Neural cell (in vitro differentiated cells): ENCODE measurements around the gene CST4.
"Not testable (repeated sequence)": the region's sequence is repeated elsewhere in the genome, so short reads cannot be mapped to it uniquely, and the experiment has no call there.

Experiments
- CTCF ChIP-seq: fragments of 450-650 bp; IDR thresholded peaks from 2 replicates; pipeline ENCODE4 v1.5.1; 2014; ENCODE audit warnings: antibody characterized with exemption, mild to moderate bottlenecking, moderate library complexity; ENCODE audit not compliant: poor library complexity, severe bottlenecking
- EP300 ChIP-seq: fragments of 450-650 bp; conservative IDR thresholded peaks from 2 replicates; pipeline ENCODE4 v1.6.1; 2014; ENCODE audit warnings: antibody characterized with exemption, mild to moderate bottlenecking, moderate library complexity; ENCODE audit not compliant: poor library complexity, severe bottlenecking
- EZH2 ChIP-seq: fragments of 200-600, 300-800 bp; shearing (Covaris generic), sonication (generic); IDR thresholded peaks from 2 replicates; pipeline ENCODE4 v1.6.1; 2014; ENCODE audit warnings: antibody characterized with exemption, low read length, borderline replicate concordance, mild to moderate bottlenecking; ENCODE audit not compliant: insufficient read depth, poor library complexity, severe bottlenecking
- TF ChIP-seq, protein P1 (sequence below): IDR thresholded peaks from 2 replicates; pipeline ENCODE4 v1.6.1; 2012; ENCODE audit warnings: borderline replicate concordance

GRCh38 chr20:23734949-23735348, 46.1 kb upstream of the CST4 start:
- not testable (repeated sequence) for TF ChIP-seq CTCF, EZH2, EP300
- TF ChIP-seq, protein P1, sequence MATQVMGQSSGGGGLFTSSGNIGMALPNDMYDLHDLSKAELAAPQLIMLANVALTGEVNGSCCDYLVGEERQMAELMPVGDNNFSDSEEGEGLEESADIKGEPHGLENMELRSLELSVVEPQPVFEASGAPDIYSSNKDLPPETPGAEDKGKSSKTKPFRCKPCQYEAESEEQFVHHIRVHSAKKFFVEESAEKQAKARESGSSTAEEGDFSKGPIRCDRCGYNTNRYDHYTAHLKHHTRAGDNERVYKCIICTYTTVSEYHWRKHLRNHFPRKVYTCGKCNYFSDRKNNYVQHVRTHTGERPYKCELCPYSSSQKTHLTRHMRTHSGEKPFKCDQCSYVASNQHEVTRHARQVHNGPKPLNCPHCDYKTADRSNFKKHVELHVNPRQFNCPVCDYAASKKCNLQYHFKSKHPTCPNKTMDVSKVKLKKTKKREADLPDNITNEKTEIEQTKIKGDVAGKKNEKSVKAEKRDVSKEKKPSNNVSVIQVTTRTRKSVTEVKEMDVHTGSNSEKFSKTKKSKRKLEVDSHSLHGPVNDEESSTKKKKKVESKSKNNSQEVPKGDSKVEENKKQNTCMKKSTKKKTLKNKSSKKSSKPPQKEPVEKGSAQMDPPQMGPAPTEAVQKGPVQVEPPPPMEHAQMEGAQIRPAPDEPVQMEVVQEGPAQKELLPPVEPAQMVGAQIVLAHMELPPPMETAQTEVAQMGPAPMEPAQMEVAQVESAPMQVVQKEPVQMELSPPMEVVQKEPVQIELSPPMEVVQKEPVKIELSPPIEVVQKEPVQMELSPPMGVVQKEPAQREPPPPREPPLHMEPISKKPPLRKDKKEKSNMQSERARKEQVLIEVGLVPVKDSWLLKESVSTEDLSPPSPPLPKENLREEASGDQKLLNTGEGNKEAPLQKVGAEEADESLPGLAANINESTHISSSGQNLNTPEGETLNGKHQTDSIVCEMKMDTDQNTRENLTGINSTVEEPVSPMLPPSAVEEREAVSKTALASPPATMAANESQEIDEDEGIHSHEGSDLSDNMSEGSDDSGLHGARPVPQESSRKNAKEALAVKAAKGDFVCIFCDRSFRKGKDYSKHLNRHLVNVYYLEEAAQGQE = not testable (repeated sequence)
